AG04450 (cell line): ENCODE data around the gene ANP32A. TPM values are rescaled to one million over a fixed set of nuclear protein-coding genes. Genes with fewer than 3 reads are reported as not detected.
A peak's percentile ranks its signal among the peaks of the same experiment; 100 is the strongest.

Experiments used
- CTCF ChIA-PET: fragments of 300-600, 350-600 bp; formaldehyde crosslinking; extraction: SDS; loops from one replicate; lab custom pipeline; 2022; ENCODE audit warnings: antibody characterized with exemption, inconsistent platforms; lab: Charles Lee
- POLR2A ChIA-PET: fragments of 350-600 bp; formaldehyde crosslinking; extraction: SDS; loops from one replicate; lab custom pipeline; 2021; ENCODE audit warnings: antibody characterized with exemption, inconsistent platforms; lab: Yijun Ruan, JAX
- DNase-seq: peaks from one replicate; pipeline ENCODE4 v3.0.0-alpha.2; 2011; ENCODE audit warnings: low read depth, low spot score
- H3K27ac ChIP-seq: one replicate; pipeline ENCODE4 v1.5.1; 2012; ENCODE audit warnings: low read depth, low read length, control low read depth
- H3K27me3 ChIP-seq: one replicate; pipeline ENCODE4 v1.6.0; 2012; ENCODE audit warnings: low read length; ENCODE audit not compliant: control insufficient read depth, insufficient read depth
- H3K4me3 ChIP-seq: 2 replicates; pipeline ENCODE4 v1.5.1; 2011; ENCODE audit warnings: mild to moderate bottlenecking, low read depth, low read length, control low read depth
- H3K9me3 ChIP-seq: 2 replicates; pipeline ENCODE4 v1.5.1; 2012; ENCODE audit warnings: low read length; ENCODE audit not compliant: control insufficient read depth, insufficient read depth
- polyA plus RNA-seq: library from polyadenylated mRNA; depleted of rRNA; stranded (reverse); fragments of >200 nt; gene quantifications from 2 replicates; pipeline ENCODE4 v1.2.3, GENCODE V29; 2011
- TF ChIP-seq, protein P1 (sequence below): IDR thresholded peaks from 2 replicates; pipeline ENCODE4 v1.5.1; 2011; ENCODE audit warnings: low read depth, low read length, control low read depth, inconsistent platforms

ANP32A gene
- polyA plus RNA-seq, 1 experiment = 69.4 TPM

DNA sequence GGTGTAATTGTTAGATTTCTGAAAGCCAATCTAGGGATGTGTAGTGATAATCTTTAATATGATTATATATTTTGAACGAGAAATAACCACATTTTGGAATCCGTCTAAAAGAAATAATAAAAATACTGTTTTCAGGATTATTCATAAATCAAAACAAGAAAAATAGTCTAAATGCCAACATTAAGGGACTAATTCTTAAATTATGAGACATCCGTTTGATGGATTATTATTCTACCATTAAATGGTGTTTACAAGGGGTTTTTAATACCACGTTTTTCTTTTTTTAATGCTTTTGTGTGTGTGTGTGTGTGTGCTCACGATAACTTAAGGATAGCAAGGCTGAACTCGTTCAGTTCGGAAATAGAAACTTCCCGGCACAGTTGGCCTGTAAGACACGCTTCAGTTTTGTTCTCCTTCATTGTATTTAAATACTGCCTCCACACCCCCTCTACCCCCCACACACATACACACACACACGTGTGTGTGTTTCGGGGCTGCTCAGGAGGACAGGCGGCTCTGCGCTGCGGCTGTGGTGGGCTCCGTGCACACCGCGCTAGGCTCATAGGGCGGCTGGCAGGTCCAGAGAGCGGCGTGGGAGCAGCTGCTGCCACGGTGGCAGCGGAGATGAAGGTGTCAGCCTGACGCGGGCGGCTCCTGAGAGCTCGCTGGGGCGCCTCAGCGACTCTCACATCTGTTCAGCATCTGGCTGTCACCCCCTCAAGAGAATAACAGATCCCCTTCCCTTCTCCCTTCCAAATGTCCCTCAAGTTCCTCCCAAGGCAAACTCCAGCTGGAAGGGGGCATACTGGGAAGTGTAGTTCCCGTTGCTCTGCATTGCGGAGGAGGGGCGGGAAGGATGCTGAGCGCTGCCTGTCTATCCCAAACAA, 23.0 kb upstream of the ANP32A start:
- CTCF ChIA-PET = no interaction called here
- TF ChIP-seq, protein P1, sequence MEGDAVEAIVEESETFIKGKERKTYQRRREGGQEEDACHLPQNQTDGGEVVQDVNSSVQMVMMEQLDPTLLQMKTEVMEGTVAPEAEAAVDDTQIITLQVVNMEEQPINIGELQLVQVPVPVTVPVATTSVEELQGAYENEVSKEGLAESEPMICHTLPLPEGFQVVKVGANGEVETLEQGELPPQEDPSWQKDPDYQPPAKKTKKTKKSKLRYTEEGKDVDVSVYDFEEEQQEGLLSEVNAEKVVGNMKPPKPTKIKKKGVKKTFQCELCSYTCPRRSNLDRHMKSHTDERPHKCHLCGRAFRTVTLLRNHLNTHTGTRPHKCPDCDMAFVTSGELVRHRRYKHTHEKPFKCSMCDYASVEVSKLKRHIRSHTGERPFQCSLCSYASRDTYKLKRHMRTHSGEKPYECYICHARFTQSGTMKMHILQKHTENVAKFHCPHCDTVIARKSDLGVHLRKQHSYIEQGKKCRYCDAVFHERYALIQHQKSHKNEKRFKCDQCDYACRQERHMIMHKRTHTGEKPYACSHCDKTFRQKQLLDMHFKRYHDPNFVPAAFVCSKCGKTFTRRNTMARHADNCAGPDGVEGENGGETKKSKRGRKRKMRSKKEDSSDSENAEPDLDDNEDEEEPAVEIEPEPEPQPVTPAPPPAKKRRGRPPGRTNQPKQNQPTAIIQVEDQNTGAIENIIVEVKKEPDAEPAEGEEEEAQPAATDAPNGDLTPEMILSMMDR = no peak
- H3K4me3 ChIP-seq = peak overlapping the region; percentile 28
- H3K27ac ChIP-seq = no peak overlapping the region
- H3K9me3 ChIP-seq = peaks cover 3% of the 10 kb centered on the region; the same call in 1 of the 2 replicates
- DNase-seq = no peak
- POLR2A ChIA-PET = no interaction called here
- peaks cover 43% of the 10 kb centered on the region for H3K27me3 ChIP-seq

GRCh38 chr15:68842958-68843357, 22.3 kb upstream of the ANP32A start:
- Histone ChIP-seq H3K27me3 (peaks cover 43% of the 10 kb centered on the region), H3K27ac (no peak overlapping the region), H3K9me3 (peaks cover 3% of the 10 kb centered on the region; the same call in 1 of the 2 replicates), H3K4me3 (no peak overlapping the region)
- no peak for DNase-seq
- CTCF ChIA-PET = no interaction called here
- POLR2A ChIA-PET = no interaction called here
- TF ChIP-seq, protein P1 = no peak

DNA sequence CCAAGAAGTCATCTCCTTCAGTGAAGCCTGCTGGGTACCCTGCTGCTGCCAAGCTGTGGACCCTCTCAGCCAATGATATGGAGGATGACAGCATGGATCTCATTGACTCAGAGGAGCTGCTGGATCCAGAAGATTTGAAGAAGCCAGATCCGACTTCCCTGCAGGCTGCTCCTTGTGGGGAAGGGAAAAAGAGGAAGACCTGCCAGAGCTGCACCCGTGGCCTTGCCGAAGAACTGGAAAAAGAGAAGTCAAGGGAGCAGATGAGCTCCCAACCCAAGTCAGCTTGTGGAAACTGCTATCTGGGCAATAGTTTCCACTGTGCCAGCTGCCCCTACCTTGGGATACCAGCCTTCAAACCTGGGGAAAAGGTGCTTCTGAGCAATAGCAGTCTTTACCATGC, 13.7 kb upstream of the ANP32A start:
- Histone ChIP-seq H3K9me3 (no peaks in the 10 kb centered on the region; the same call in 1 of the 2 replicates), H3K27me3 (peaks cover 18% of the 10 kb centered on the region), H3K27ac (no peak overlapping the region), H3K4me3 (no peak overlapping the region)
- DNase-seq = no peak
- ChIA-PET CTCF (interaction anchor here (0.6 to 1.4 kb wide), 2 partner anchors 42 to 90 kb away, joined by 3 read pairs; no protein-coding TSS in a partner anchor), POLR2A (interaction anchor here (0.6 kb wide), 1 partner anchor 403 kb away, joined by 3 read pairs; no protein-coding TSS in a partner anchor)
- TF ChIP-seq, protein P1 = no peak

DNA sequence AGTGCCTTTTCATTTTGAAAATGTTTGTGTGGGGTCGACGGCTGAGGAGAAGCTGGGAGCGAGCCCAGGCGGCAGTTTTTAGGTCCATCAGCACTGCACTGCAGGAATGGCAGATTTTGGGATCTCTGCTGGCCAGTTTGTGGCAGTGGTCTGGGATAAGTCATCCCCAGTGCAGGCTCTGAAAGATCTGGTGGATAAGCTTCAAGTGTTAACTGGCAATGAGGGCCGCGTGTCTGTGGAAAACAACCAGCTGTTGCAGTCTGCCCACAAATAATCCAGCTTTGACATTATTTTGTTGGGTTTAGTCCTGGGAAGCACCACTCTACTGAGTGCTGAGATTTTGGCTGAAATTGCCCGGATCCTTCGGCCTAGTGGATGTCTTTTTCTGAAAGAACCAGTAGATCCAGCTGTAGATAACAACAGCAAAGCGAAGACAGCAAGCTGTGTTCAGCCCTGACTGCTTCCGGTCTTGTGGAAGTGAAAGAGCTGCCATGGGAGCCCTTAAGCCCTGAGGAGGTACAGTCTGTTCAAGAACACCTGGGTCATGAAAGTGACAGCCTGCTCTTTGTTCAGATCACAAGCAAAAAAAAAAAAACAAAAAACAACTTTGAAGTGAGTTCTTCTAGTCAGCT, 13.1 kb upstream of the ANP32A start:
- ChIA-PET CTCF (interaction anchor here (1.4 kb wide), 1 partner anchor 91 kb away, joined by 3 read pairs; no protein-coding TSS in a partner anchor), POLR2A (interaction anchor here (0.5 to 0.6 kb wide), 2 partner anchors 103 to 404 kb away, joined by 3 read pairs; no protein-coding TSS in a partner anchor)
- peaks cover 19% of the 10 kb centered on the region for H3K27me3 ChIP-seq
- no peaks in the 10 kb centered on the region; the same call in 1 of the 2 replicates for H3K9me3 ChIP-seq
- TF ChIP-seq, protein P1 = no peak
- H3K4me3 ChIP-seq = no peak overlapping the region
- no peak overlapping the region for H3K27ac ChIP-seq
- DNase-seq = no peak
